ENCODE measurements around the gene APOBEC4. TPM values are rescaled to one million over a fixed set of nuclear protein-coding genes. Genes with fewer than 3 reads are reported as not detected.

Gene APOBEC4
- total and polyA plus RNA-seq, 2 of the 8 experiments (the other 6 are each of a cell fraction or from before 2014, with no cell fraction given), result not detected

DNA sequence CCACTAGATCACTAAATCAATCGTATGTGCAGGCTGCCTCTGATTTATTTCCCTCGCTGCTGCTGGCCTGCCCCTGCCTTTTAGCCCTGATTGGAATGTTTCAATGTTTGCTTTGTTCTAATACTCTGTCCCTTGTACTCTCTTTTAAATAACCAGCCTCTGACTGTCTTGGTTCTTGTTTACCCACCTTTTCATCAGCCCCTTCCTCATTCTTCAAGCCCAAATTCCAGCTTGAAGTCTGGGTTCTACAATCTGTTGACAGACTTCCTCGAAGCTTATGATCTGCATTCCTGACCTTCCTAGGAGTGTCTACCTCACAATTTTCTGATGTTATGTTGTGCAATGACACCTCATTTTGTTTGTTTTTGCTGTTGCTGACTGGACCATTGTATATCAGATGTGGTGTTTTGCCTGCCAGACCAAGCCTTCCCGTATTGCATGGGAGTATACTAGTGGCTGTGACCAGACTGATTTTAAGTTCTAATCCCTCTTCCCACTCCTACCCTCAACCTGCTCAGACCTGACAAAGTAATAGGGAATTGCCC lies 46.6 kb upstream of the APOBEC4 start:
- WGBS, 2 experiments (ENCODE audit: extremely low coverage in 1 of 2, insufficient coverage in 1 of 2, insufficient read length in 1 of 2, insufficient replicate concordance in 2 of 2, low coverage in 1 of 2, low lambda C conversion rate in 2 of 2, missing lambda C conversion rate in 1 of 2), result 65% methylated on average over 4 of the region's 4 CpGs; no CpG with 5 or more reads in 1 of the 2 experiments
- FAIRE-seq, result no peak
- Histone ChIP-seq H2AK5ac (ENCODE audit: low read depth, low read length) (no peak overlapping the region), H3K79me1 (ENCODE audit: low read depth, low read length) (no peaks in the 10 kb centered on the region), H3K27me3 (replicated peaks in 1 of 4; ENCODE audit: control insufficient read depth in 3 of 4, extremely low read depth in 1 of 4, insufficient read depth in 3 of 4, low read length in 3 of 4) (no peaks in the 10 kb centered on the region), H3K23me2 (ENCODE audit: low read depth, low read length) (no peaks in the 10 kb centered on the region), H2BK5ac (ENCODE audit: low read depth, low read length) (no peak overlapping the region), H4K8ac (ENCODE audit: extremely low read depth, insufficient read depth, low read length) (no peak overlapping the region), H3K9me3 (ENCODE audit: insufficient read depth in 2 of 2, low read depth in 1 of 2, low read length in 1 of 2) (no peaks in the 10 kb centered on the region), H3K18ac (ENCODE audit: extremely low read depth, low read length) (no peak overlapping the region), H3K36me3 (ENCODE audit: control insufficient read depth in 2 of 4, insufficient read depth in 4 of 4, low read length in 3 of 4) (no peaks in the 10 kb centered on the region), H3K4me2 (ENCODE audit: insufficient read depth in 1 of 2, low read depth in 2 of 2, low read length in 2 of 2) (no peak overlapping the region), H2BK120ac (replicated peaks; ENCODE audit: low read depth, low read length) (no peak overlapping the region), H2BK20ac (ENCODE audit: low read length) (no peak overlapping the region), H3K14ac (ENCODE audit: insufficient read length) (no peak overlapping the region), H3K23ac (ENCODE audit: insufficient read length) (no peak overlapping the region), H3K9ac (replicated peaks in 1 of 4; ENCODE audit: extremely low read depth in 1 of 4, low read depth in 3 of 4, low read length in 3 of 4) (no peak overlapping the region), H3K4ac (replicated peaks; ENCODE audit: insufficient read length, low read depth, low read length) (no peak overlapping the region), H4K5ac (ENCODE audit: insufficient read length, low read depth, low read length) (no peak overlapping the region), H3K56ac (replicated peaks; ENCODE audit: insufficient read length, low read depth, low read length) (no peak overlapping the region), H2BK12ac (ENCODE audit: low read depth, low read length) (no peak overlapping the region), H2BK15ac (ENCODE audit: low read length) (no peak overlapping the region), H3K79me2 (ENCODE audit: control insufficient read depth in 1 of 2, insufficient read depth in 2 of 2, low read length in 2 of 2) (no peaks in the 10 kb centered on the region), H4K20me1 (replicated peaks in 1 of 2; ENCODE audit: control insufficient read depth in 1 of 2, insufficient read depth in 2 of 2, low read length in 2 of 2) (no peaks in the 10 kb centered on the region), H2AFZ (ENCODE audit: low read length) (no peak overlapping the region), H3K27ac (ENCODE audit: low read depth, low read length) (no peak overlapping the region), H3K4me3 (ENCODE audit: extremely low read depth in 1 of 4, insufficient read depth in 2 of 4, low read depth in 3 of 4, low read length in 4 of 4) (no peak overlapping the region), H3K4me1 (replicated peaks in 1 of 4; ENCODE audit: control insufficient read depth in 3 of 4, insufficient read depth in 4 of 4, low read length in 3 of 4) (no peaks in the 10 kb centered on the region), H4K91ac (replicated peaks; ENCODE audit: insufficient read length, low read length) (no peak overlapping the region)
- POLR2A ChIA-PET (ENCODE audit: partially characterized antibody), result no interaction called here
- no peak for DNase-seq (ENCODE audit: low read depth in 1 of 2, low spot score in 2 of 2)
- CTCF ChIA-PET (ENCODE audit: partially characterized antibody), result interaction anchor here (0.6 to 2.2 kb wide), 4 partner anchors 10 to 225 kb away, joined by 3 to 6 read pairs (median 4); no protein-coding TSS in a partner anchor
- peak; percentile 8; the same call in 1 of the 2 replicates for TF ChIP-seq TEAD4 (IDR thresholded peaks at IDR 0.05; ENCODE audit: low read depth, low read length)
- no peak for TF ChIP-seq SUZ12 (IDR thresholded peaks at IDR 0.05; ENCODE audit: low read length)
